Germinal center (tissue), 1 donor: Measurements from ENCODE around the gene NCKIPSD.
A peak's percentile ranks its signal among the peaks of the same experiment; 100 is the strongest.

Source experiments
- DNase-seq: peaks from one replicate; pipeline ENCODE4 v3.0.0; 2012; ENCODE audit warnings: mixed read lengths, low spot score

The NCKIPSD gene

GRCh38 chr3:48696601-48697000 is 10.9 kb upstream of the NCKIPSD start:
- DNase-seq: no peak

GRCh38 chr3:48696156-48696555 is 10.4 kb upstream of the NCKIPSD start:
- no peak for DNase-seq

GRCh38 chr3:48695393-48695753 is 9.7 kb upstream of the NCKIPSD start:
- DNase-seq: no peak

- DNase-seq: no peak
Observed at GRCh38 chr3:48694610-48695392, 9.1 kb upstream of the NCKIPSD start.

- no peak for DNase-seq
Observed at GRCh38 chr3:48693826-48694225, 8.1 kb upstream of the NCKIPSD start.

GRCh38 chr3:48692551-48692950 is 6.8 kb upstream of the NCKIPSD start:
- DNase-seq: no peak

- DNase-seq: no peak
Observed at GRCh38 chr3:48690846-48691458, 5.2 kb upstream of the NCKIPSD start.

GRCh38 chr3:48689384-48689783 is 3.7 kb upstream of the NCKIPSD start:
- no peak for DNase-seq

- DNase-seq: no peak
Observed at GRCh38 chr3:48688737-48689075, 3.0 kb upstream of the NCKIPSD start.

GRCh38 chr3:48688032-48688736 is 2.5 kb upstream of the NCKIPSD start:
- no peak for DNase-seq

GRCh38 chr3:48687220-48687678 is 1.5 kb upstream of the NCKIPSD start:
- DNase-seq: no peak

- DNase-seq: no peak
Observed at GRCh38 chr3:48686538-48687219, 964 bp upstream of the NCKIPSD start.

GRCh38 chr3:48685293-48685602 is 467 bp downstream of the NCKIPSD start:
- DNase-seq: no peak

GRCh38 chr3:48684480-48685143 is 1.1 kb downstream of the NCKIPSD start:
- no peak for DNase-seq

GRCh38 chr3:48684054-48684349 is 1.7 kb downstream of the NCKIPSD start:
- no peak for DNase-seq

GRCh38 chr3:48682786-48683185 is 2.9 kb downstream of the NCKIPSD start:
- no peak for DNase-seq

- no peak for DNase-seq
Observed at GRCh38 chr3:48681974-48682610, 3.6 kb downstream of the NCKIPSD start.

- DNase-seq: no peak
Observed at GRCh38 chr3:48681541-48681880, 4.2 kb downstream of the NCKIPSD start.

GRCh38 chr3:48680811-48681540 is 4.7 kb downstream of the NCKIPSD start:
- no peak for DNase-seq

GRCh38 chr3:48679411-48680391 is 6.0 kb downstream of the NCKIPSD start:
- peak; percentile 55 for DNase-seq
